Activated gamma-delta T cell treated with anti-CD3 and anti-CD28 coated beads, Interleukin-2, amount 50 U/mL, for 16 hours (primary cell): Measurements from ENCODE around the gene PTPN4.
"Not testable (repeated sequence)": the region's sequence is repeated elsewhere in the genome, so short reads cannot be mapped to it uniquely, and the experiment has no call there.

Source experiments
- DNase-seq: peaks from one replicate; pipeline ENCODE4 v3.0.0-alpha.2; 2020; ENCODE audit warnings: low read depth

The PTPN4 gene

DNA sequence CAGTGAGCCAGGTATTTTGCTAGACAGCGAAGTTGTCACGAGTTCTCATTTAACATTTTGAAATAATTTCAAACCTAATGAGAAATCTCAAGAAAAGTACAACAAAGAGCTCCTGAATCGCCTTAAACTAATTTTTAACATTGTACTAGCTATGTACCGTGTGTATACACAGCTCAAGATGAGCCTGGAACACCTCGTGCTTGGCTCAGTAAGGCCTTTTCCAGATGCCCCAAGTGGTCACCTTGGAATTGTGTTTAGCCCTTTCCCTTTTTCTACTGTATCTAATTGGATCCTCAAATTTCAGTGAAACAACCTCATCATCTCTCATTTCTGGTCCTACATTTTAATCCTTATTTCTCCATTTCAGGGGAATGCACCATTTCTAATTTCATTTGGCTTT lies 7.2 kb downstream of the PTPN4 start:
- no peak for DNase-seq

DNA sequence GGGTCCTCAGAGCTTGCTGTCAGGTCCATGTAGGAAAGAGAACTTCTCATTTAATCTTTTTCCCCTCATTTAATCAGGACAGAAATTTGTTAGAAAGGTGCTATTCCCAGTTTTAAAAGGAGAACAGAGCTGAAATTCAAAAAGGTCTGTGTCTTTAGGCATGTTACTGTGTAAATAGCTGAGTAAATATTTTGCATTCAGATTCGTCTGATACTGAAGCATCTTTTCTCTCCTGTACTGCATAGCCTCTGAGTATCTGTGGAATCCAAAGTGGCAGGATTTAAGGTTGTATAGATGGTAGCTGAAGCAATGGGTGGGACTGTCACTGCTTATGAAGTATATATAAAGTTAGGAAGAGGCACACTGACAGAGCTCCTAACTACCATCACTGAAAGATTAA lies 9.0 kb downstream of the PTPN4 start:
- DNase-seq = no peak

DNA sequence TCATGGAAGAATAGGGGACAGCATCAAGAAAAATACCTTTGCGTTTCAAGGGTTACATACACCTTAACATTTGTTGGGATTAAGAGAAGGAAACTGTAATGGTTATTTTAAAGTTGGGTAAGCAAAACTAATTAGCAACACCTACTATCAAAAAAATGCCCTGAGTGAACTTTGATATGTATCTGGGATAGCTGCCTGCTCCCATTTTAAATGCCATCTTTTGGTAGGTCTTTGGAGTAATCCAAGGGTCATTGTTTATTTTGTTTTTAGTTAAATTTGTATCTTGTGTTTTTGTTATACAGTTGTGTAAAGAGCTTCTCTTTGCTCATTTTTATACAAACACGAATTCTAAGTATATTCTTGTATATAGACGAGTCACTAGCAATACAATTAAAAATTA lies 9.9 kb downstream of the PTPN4 start:
- DNase-seq = no peak

DNA sequence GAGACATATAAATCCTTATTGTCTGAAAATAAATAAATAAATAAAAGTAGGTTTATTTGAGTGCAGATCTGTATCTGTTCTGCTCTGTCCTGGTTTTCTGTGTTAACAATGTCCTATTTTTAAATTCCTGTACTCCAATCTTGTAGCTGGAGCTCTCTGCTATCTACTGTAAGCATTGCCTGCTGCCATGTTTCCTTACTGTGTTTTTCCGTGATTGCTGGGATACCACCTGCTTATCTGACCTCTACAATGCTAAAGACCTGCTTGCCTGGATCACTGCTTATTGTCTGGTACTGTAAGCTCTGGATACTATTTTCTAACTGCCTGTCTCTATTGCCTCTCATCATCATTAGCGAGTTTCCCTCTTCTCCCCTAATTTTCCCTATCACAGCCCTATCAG lies 11.6 kb downstream of the PTPN4 start:
- no peak for DNase-seq

DNA sequence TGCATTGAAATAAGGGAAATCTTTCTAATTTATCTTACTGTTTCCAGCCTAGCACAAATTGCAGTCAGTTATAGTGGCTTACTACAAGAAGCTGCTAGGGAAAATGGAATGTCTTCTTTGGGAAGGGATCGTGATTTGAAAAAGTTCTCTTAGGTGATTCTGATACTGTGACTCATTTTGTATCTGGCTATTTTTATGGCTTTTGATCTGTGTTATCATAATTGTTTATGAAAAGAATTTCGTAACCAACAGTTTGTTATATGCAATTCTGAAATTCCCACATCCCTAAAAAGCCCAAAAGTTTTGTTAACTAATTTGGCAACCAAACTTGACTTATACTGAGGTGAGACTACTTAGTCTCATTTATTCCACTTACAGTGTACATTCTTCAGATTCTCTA lies 12.4 kb downstream of the PTPN4 start:
- no peak for DNase-seq

DNA sequence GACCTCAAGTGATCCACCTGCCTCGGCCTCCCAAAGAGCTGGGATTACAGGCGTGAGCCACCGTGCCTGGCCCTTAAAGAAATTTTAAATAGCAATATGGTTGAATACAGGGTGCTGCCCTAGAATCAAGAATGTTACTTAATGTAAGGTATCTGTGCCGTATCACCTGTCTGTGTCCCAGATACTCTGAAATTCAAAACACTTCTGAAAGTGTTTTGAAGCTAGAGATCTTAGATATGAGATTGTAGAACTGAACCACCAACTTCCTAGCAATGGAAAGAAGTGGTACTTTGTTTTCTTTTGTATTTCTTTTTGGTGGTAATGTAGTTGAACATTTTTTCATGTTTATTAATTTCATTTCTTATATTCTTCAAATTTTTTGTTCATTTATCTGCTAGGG lies 13.0 kb downstream of the PTPN4 start:
- no peak for DNase-seq

DNA sequence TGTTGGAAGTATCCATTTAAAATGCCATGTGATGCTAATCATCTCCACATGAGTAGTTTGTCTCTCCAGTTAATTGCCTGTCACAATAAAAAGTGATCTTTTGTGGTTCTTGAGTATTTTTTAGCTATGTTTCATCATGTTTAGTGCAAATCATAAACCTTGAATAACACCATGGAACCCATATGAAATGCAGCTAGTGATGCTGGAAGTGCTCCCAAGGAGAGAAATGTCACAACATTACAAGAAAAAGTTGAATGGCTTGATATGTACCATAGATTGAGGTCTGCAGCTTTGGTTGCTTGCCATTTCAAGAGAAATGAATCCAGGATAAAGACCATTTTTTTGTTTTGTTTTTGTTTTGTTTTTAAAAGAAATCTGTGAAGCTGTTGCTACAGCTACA lies 14.3 kb downstream of the PTPN4 start:
- no peak for DNase-seq

DNA sequence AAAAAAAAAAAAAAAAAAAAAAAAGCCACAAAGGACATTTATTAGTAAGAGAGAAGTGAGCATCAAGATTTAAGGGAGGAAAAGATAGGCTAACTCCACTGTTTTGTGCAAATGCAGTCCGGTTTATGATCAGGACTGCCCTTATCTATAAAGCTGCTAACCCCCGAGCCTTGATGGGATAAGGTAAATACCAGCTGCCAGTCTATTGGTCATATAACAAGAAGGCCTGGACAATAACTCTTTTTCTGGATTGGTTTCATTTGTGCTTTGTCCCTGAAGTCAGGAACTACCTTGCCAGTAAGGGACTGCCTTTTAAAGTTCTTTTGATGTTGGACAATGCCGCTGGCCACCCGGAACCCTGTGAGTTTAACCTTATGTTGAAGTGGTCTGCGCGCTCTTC lies 15.4 kb downstream of the PTPN4 start:
- DNase-seq = no peak

DNA sequence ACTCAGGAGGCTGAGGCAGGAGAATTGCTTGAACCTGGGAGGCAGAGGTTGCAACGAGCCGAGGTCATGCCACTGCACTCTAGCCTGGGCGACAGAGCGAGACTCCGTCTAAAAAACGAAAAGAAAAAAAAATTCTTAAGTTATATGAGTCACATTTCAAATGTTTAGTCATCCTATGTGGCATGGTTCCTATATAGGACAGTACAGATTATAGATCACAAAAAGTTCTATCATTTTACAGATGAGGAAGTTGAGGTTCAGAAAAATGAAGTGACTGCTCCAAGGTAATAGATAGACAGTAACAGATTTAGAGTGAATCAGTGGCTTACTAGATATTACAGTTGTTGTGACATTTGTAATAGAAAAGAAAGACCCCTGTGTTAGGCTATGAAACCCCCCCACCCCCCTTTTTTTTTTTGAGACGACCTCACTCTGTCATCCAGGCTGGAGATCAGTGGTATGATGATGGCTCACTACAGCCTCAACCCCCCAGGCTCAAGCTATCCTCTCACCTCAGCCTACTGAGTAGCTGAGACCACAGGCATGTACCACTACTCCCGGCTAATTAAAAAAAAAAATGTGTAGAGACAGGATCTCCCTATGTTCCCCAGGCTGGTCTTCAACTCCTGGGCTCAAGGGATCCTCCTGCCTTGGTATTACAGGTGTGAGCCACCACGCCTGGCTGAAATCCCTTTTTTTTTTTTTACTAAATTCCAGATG lies 22.7 kb downstream of the PTPN4 start:
- DNase-seq = no peak

DNA sequence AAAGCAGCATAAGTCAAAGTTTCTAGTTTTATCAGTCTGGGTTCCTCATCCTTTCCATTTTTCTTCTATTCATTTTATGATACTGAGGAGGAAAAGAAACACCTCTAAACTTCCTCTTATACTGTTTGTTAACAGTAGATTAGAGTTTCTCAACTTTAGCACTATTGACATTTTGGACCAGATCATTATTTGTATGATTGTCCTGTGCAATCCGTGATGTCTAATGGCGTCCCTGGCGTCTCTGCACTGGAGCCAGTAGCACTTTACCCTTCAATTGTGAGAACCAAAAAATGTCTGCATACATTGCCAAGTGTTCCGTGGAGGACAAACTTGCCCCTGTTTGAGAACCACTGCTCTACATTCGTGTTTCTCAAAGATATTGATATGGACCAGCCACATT lies 25.2 kb downstream of the PTPN4 start:
- DNase-seq = no peak

DNA sequence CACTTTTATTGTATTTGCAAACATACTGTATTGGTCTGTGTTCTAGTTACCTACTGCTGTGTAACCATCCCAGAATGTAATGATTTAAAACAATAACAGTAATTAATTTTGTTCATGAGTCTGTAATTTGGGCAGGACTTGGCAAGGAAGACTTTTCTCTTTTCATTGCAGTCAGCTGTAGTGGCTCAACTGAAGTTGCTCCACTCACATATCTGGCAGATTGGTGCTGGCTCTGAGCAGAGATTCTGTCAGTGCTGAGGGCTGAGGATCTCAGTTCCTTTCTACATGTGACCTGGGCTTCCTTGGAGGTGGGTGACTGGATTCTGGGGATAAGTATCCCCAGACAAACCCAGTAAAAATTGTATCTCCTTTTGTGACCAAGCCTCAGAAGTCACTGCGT lies 26.6 kb downstream of the PTPN4 start:
- no peak for DNase-seq

DNA sequence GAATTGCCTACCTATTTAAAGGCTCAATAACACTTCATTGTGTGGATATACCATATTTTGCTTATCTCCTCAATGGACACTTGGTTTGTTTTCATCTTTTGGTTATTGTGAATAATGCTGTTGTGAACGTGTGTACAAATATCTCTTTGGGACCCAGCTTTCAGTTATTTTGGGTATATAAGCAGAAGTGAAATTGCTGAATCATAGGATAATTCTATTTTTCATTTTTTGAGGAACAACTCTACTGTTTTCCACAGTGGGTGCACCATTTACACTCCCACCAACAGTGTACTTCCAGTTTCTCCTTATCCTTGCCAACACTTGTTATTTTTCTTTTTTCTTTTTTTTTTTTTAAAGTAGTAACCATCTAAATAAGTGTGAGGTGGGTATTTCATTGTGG lies 29.0 kb downstream of the PTPN4 start:
- DNase-seq = no peak

DNA sequence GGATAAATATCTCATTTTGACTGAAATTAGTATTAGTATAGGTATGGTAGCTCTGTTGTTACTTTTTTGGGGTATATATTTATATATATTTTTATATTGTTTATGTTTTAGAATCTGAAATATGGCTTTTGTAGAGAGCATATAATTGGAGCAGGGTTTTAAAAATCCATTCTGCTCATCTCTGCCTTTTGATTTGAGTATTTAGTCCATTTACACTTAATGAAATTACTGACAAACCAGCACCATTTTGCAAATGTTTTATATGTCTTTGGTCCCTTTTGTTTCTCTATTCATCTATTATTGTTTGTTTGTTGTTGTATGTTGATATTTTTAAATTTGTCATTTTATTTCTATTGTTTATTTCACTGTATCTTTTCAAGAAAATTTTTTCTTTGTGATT lies 30.7 kb downstream of the PTPN4 start:
- DNase-seq = no peak

DNA sequence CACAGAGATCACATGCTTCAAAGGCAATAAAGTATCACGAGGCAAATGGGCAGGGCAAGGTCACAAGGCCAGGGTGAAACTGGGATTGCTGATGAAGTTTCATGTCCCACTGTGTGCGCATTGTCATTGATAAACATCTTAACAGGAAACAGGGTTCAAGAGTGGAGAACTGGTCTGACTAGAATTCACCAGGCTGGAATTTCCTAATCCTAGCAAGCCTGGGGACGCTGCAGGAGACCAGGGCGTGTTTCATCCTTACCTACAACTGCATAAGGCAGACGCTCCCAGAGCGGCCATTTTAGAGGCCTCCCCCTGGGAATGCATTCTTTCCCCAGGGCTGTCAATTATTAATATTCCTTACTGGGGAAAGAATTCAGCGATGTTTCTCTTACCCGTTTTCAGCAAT lies 33.2 kb downstream of the PTPN4 start:
- DNase-seq = no peak

DNA sequence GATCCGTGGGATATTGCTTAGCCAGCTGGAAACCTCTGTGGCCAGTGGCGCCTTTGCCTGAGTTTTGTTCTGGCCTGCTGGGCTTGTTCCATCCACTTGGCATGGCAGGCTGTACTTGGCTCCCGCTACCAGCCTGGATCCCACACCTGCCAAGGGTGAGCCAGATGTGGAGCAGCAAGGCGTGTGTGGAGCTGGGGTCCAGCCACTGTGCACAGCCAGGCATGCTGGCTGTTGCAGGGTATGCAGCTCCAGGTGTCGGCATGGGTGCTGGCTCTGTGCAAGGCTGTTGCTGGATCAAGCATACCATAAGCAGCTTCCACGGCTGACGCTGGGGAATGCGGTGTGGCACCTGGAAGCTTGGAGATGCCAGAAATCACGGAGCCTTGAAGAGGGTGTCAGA lies 34.5 kb downstream of the PTPN4 start:
- no peak for DNase-seq

DNA sequence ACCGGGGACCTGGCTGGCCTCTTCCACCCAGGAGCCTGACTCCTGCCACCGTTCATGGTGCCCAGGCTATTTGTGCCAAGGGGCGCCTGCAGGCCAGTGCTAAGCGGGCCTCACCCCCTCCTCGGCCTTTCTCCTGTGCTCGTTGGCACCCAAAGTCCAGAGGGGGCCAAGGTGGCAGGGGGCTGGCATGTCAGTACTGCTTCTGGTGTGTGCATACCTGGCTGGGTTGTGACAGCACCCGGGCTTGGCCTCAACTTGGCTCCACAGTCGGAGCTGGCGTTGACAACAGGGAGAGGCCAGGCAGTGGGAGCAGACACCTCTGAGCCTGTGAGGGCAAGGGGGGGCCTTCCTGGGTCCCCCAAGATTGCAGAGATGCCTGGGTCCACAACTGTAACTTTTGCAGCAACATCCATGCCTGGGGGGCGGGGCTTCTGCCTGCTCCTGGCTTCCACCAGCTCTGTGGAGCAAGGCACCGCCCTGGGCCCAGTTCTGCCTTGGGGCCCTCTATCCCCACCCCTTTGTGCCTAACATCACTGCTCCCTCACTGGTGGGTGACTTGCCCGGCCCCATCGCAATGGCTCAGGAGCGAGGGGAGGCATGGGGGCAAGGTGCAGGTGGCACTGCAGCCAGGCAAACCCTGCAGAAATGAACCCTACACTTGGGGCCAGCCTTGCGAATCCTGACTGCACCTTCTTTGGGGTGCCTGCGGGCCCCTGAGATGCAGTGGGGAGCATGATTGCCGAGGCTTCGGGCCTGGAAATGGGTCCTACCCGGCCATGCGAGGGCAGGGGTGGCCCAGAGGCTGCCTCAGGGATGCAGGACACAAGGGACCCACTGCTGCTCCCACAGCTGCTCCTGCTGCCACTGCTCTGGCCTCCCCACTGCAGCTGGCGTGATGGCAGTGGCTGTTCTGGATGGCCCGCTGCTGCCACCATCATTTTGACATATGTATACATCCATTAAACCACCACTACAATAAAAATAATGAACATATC lies 35.9 kb downstream of the PTPN4 start:
- no peak for DNase-seq

DNA sequence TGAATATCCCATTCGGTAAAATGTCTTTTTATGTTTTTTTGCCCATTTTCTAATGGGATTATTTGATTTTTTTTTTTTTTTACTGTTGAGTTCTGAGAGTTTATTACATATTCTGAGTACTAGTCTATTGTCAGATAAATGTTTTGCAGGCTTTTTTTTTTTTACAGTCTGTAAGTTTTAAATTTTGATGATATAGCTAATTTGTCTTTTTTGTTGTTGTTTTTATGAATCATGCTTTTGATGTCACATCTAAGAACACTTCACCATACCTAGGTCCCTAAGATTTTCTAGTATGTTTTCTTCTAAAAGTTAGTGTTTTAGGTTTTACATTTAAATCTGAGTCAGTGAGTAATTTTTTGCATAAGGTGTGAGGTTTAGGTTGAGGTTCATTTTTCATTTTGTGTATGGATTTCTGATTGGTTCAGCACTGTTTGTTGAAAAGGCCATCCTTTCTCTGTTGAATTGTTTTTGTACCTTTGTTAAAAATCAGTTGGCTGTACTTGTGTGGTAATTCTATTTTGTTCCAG lies 40.7 kb downstream of the PTPN4 start:
- no peak for DNase-seq

DNA sequence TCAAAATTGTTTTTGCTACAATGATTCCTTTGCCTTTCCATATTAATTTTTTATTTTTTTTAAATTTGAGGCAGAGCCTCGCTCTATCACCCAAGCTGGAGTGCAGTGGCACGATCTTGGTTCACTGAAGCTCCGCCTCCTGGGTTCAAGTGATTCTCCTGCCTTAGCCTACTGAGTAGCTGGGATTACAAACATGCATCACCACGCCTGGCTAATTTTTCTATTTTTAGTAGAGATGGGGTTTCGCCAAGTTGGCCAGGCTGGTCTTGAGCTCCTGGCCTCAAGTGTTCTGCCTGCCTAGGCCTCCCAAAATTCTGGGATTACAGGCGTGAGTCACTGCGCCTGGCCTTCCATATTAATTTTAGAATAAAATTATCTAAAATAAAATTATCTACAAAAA lies 41.3 kb downstream of the PTPN4 start:
- DNase-seq = no peak

DNA sequence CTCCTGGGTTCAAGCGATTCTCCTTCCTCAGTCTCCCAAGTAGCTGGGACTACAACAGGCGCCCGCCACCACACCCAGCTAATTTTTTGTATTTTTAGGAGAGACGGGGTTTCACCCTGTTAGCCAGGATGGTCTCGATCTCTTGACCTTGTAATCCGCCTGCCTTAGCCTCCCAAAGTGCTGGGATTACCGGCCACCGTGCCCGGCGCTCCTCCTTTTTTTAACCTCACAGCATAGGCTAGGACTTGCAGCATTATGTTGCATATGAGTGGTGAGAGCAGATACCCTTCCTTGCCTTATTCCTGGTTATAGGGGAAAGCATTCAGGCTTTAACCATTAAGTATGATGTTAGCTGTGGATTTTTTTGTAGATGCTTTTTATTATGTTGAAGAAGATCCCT lies 42.3 kb downstream of the PTPN4 start:
- not testable (repeated sequence) for DNase-seq

DNA sequence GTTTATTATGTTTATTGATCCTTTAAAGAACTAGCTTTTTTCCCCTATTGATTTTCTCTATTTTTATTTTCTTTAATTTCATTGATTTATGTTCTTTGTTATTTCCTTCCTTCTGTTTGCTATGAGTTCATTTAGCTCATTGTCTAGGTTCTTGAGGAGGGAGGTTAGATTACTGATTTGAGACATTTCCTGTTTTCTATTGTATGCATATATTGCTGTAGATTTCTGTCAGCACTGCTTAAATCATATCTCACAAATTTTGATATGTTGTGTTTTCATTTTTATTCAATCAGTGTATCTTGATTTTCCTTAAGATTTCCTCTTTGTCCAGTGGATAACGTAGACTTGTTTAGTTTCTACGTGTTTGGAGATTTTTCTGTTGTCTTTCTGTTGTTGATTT lies 43.4 kb downstream of the PTPN4 start:
- no peak for DNase-seq

DNA sequence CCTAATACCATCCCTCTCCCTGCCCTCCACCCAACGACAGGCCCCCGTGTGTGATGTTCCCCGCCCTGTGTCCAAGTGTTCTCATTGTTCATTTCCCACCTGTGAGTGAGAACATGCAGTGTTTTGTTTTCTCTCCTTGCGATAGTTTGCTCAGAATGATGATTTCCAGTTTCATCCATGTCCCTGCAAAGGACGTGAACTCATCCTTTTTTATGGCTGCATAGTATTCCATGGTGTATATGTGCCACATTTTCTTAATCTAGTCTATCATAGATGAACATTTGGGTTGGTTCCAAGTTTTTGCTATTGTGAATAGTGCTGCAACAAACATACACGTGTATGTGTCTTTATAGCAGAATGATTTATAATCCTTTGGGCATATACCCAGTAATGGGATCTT lies 44.7 kb downstream of the PTPN4 start:
- DNase-seq = not testable (repeated sequence)

DNA sequence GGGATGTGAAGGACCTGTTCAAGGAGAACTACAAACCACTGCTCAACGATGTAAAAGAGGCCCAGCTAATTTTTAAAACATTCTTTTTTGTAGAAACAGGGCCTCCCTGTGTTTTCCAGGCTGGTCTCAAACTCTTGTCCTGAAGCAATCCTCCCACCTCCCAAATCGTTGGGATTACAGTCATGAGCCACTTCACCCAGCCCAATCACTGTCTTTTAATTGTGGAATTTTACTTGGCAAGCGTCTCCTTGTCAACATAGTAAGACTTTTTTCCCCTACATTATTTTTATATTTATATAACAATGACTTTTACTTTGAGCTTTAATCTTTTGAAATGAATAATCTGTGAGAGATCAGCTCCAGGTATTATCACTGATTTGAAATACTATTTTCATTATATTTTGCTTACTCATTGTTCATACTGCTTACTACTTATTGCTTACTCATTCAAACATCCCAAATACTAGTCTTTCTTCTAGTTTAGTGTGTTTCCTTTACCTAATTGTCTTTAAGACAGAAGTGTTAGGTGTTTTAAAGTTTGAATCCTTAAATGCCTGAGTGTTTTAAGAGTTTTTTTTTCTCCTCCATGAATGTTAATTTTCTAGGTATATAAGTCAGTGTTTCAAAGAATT lies 48.9 kb downstream of the PTPN4 start:
- no peak for DNase-seq
